Measurements from ENCODE around the gene POLR1G. TPM values are rescaled to one million over a fixed set of nuclear protein-coding genes. Genes with fewer than 3 reads are reported as not detected.

Gene POLR1G
- total RNA-seq, 4 donors from 2014 or later = 5.1 to 8.3 (median 5.8) TPM

DNA sequence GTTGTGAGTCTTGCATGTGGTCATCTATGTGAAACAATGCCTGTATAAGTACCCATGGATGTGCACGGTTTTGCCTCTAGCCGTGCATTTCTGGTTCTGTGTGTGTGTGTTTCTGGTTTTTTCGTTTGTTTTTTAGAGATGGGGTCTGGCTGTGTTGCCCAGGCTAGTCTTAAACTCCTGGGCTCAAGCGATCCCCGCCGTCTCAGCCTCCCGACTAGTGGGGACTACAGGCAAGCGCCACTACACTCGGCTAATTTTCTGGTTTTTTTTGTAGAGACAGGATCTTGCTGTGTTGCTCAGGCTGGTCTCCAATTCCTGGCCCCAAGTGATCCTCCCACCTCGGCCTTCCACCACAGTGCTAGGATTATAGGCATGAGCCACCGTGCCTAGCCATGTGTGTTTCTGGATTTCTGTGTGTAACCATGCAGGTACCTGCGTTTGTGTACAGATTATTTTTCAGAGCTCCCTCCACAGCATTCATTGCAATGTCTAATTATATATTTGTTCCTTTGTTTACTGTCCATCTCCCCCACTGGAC is 45.5 kb downstream of the POLR1G start:
- intact Hi-C loops (cut with DNase I; ENCODE audit: low total_unique reads) (loop anchor here (2.0 kb wide), 1 partner anchor 15 kb away; the partner anchor contains the start of gene FOSB), in situ Hi-C loops (cut with MboI; ENCODE audit: low sequenced_read_pairs in 4 of 4) (no loop called here)
- ATAC-seq (no peak), DNase-seq (no peak)
- Histone ChIP-seq H3K27me3 (no peaks in the 10 kb centered on the region), H3K4me3 (no peak overlapping the region), H3K9me3 (no peaks in the 10 kb centered on the region), H3K27ac (no peak overlapping the region), H3K36me3 (no peaks in the 10 kb centered on the region), H3K4me1 (peaks cover 26 to 38% of the 10 kb centered on the region in 2 donors)
- TF ChIP-seq POLR2A (IDR thresholded peaks at IDR 0.05) = no peak
- TF ChIP-seq, protein P1, sequence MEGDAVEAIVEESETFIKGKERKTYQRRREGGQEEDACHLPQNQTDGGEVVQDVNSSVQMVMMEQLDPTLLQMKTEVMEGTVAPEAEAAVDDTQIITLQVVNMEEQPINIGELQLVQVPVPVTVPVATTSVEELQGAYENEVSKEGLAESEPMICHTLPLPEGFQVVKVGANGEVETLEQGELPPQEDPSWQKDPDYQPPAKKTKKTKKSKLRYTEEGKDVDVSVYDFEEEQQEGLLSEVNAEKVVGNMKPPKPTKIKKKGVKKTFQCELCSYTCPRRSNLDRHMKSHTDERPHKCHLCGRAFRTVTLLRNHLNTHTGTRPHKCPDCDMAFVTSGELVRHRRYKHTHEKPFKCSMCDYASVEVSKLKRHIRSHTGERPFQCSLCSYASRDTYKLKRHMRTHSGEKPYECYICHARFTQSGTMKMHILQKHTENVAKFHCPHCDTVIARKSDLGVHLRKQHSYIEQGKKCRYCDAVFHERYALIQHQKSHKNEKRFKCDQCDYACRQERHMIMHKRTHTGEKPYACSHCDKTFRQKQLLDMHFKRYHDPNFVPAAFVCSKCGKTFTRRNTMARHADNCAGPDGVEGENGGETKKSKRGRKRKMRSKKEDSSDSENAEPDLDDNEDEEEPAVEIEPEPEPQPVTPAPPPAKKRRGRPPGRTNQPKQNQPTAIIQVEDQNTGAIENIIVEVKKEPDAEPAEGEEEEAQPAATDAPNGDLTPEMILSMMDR (IDR thresholded peaks at IDR 0.05 in 4 of 5, conservative IDR thresholded peaks at IDR 0.05 in 1 of 5) = no peak

DNA sequence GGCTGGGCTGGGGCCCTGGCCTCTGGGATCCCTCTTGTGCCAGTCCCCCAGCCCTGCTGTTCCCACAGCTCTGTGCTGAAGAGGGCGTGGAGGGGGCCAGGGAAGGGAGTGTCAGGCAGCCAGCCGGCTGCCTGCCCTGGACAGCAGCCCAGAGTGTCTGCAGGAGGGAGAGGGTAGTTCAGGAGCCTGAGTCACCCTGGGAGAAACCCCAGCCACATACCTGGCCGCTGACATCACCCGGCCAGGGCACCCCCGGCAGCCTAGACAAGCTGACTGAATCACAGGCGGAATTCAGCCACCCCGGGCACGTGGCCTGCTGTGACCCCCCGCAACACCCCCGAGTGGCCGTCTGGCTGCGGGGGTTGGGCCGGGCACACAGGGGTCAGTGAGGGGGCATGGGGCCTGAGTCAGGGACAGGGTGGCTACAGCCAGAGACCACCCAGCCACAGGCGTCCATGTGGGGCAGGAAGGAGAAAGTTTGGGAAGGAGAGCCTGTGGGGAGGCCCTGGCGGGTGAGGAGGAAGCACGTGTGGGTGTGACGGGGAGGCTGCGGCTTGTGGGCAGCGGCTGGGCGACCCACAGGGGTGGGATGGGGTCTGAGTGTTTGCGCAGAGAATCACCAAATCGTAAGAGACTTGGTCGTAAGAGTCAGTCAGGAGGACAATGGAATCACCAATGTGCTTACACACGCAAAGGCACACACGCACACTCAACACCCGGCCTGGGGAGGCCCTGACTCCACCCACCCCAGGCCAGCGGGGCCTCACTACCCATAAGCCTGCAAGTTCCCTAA is 49.5 kb downstream of the POLR1G start:
- Histone ChIP-seq H3K4me3 (peak overlapping the region; percentile 21 to 51 (median 37)), H3K36me3 (no peaks in the 10 kb centered on the region), H3K27me3 (no peaks in the 10 kb centered on the region), H3K4me1 (peaks cover 22 to 28% of the 10 kb centered on the region in 2 donors), H3K27ac (peak overlapping the region; percentile 79 to 89 (median 88)), H3K9me3 (no peaks in the 10 kb centered on the region)
- ATAC-seq = peak; percentile 93
- in situ Hi-C loops (cut with MboI; ENCODE audit: low sequenced_read_pairs in 4 of 4) = no loop called here
- peak; percentile 87 to 97 for DNase-seq
- no peak for TF ChIP-seq POLR2A (IDR thresholded peaks at IDR 0.05)
- TF ChIP-seq, protein P1 (IDR thresholded peaks at IDR 0.05 in 4 of 5, conservative IDR thresholded peaks at IDR 0.05 in 1 of 5) = no peak
- intact Hi-C loops (cut with DNase I; ENCODE audit: low total_unique reads) = loop anchor here (1.0 kb wide), 1 partner anchor 11 kb away; the partner anchor contains the start of gene FOSB

DNA sequence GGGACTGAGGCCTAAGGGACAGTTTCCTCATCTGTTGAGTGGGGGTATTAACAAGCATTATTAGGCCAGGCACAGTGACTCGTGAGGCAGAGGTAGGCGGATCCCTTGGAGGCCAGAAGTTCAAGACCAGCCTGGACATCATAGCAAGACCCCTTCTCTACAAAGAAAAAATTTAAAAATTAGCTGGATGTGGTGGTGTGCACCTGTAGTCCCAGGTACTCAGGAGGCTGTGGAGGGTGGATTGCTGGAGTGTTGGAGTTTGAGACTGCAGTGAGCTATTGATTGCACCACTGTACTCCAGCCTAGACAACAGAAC is 50.0 kb downstream of the POLR1G start:
- in situ Hi-C loops (cut with MboI; ENCODE audit: low sequenced_read_pairs in 4 of 4) = no loop called here
- no peaks in the 10 kb centered on the region for H3K36me3 ChIP-seq
- no peak for ATAC-seq

DNA sequence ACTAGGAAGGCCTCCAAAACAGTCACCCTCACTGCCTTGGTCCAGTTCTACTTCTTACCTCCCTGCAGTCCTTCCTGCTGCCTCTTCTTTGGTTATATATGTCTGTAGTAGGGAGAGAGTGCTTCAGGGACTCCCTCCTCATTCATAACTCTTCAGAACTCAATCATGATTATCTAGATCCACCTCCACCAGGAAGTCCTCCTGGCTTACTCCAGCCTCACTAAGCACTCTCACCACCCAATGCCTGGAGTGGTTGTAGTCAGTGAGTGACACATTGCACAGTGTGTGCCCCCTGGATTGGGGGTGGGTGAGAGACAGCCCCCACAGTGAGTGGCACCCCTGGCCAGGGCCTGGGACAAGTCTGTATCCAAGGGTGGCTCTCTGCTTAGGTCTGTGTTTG is 51.3 kb downstream of the POLR1G start:
- ATAC-seq = no peak
- TF ChIP-seq, protein P1 (IDR thresholded peaks at IDR 0.05 in 4 of 5, conservative IDR thresholded peaks at IDR 0.05 in 1 of 5) = no peak
- TF ChIP-seq POLR2A (IDR thresholded peaks at IDR 0.05) = no peak
- no peak for DNase-seq
- Histone ChIP-seq H3K27ac (no peak overlapping the region), H3K9me3 (no peaks in the 10 kb centered on the region), H3K36me3 (no peaks in the 10 kb centered on the region), H3K4me1 (peaks cover 18 to 19% of the 10 kb centered on the region in 2 donors), H3K4me3 (no peak overlapping the region), H3K27me3 (no peaks in the 10 kb centered on the region)
- in situ Hi-C loops (cut with MboI; ENCODE audit: low sequenced_read_pairs in 4 of 4) = no loop called here
- intact Hi-C loops (cut with DNase I; ENCODE audit: low total_unique reads) = no loop called here

More for the DNA sequence above, 50.0 kb downstream of the POLR1G start:
- intact Hi-C loops (cut with DNase I; ENCODE audit: low total_unique reads) = loop anchor here (1.0 kb wide), 1 partner anchor 11 kb away; the partner anchor contains the start of gene FOSB
- no peak for DNase-seq
- no peak overlapping the region for H3K4me3 ChIP-seq
- peak overlapping the region; percentile 79 to 89 (median 88) for H3K27ac ChIP-seq
- H3K27me3 ChIP-seq = no peaks in the 10 kb centered on the region
- TF ChIP-seq, protein P1 (IDR thresholded peaks at IDR 0.05 in 4 of 5, conservative IDR thresholded peaks at IDR 0.05 in 1 of 5) = no peak
- TF ChIP-seq POLR2A (IDR thresholded peaks at IDR 0.05) = no peak
- H3K9me3 ChIP-seq = no peaks in the 10 kb centered on the region
- peaks cover 18 to 22% of the 10 kb centered on the region in 2 donors for H3K4me1 ChIP-seq

Small RNA genes within 50 kb of the gene (microRNA-seq; reads per million reads assigned to microRNA genes)
- 0 reads per million in 2 donors for gene MIR6088 (ENCODE audit: borderline replicate concordance in 2 of 2)

Other genes with a start within 250 kb of the POLR1G start
- gene NKPD1, start 245.7 kb upstream of the POLR1G start, total RNA-seq = under 1 TPM in 1 of 4 donors, not detected in 3; 0.16 TPM
- gene TRAPPC6A, start 228.4 kb upstream of the POLR1G start, total RNA-seq = 10 to 100 TPM; 18.4 to 29.2 (median 24.8) TPM
- gene BLOC1S3, start 227.9 kb upstream of the POLR1G start, total RNA-seq = 10 to 100 TPM in 1 of 4 donors, 1 to 10 TPM in 3; 1.9 to 14.9 (median 5.8) TPM
- gene EXOC3L2, start 161.2 kb upstream of the POLR1G start, total RNA-seq = under 1 TPM in 2 of 4 donors, not detected in 2; 0.46 to 0.55 TPM
- gene MARK4, start 155.4 kb upstream of the POLR1G start, total RNA-seq = 10 to 100 TPM; 12.2 to 42.5 (median 22.1) TPM
- gene CKM, start 83.8 kb upstream of the POLR1G start, total RNA-seq = over 10,000 TPM; 18,507 to 37,792 (median 27,366) TPM
- gene KLC3, start 65.9 kb upstream of the POLR1G start, total RNA-seq = 1 to 10 TPM in 1 of 4 donors, not detected in 3; 2.7 TPM
- gene ERCC2, start 36.1 kb upstream of the POLR1G start, total RNA-seq = 1 to 10 TPM; 4.8 to 8.9 (median 7.2) TPM
- 1 to 10 TPM; 1.1 to 6.9 (median 1.5) TPM for gene PPP1R13L, start 1.6 kb upstream of the POLR1G start, total RNA-seq
- gene ERCC1, start 17.3 kb downstream of the POLR1G start, total RNA-seq = 100 to 1,000 TPM in 2 of 4 donors, 10 to 100 TPM in 2; 92.1 to 185 (median 103) TPM
- 1 to 10 TPM in 2 of 4 donors, under 1 TPM in 1, not detected in 1; 0.17 to 1.8 (median 1.6) TPM for gene FOSB, start 61.4 kb downstream of the POLR1G start, total RNA-seq
- 100 to 1,000 TPM in 2 of 4 donors, 10 to 100 TPM in 2; 51.8 to 140 (median 101) TPM for gene RTN2, start 90.4 kb downstream of the POLR1G start, total RNA-seq
- under 1 TPM in 1 of 4 donors, not detected in 3; 0.76 TPM for gene PPM1N, start 91.8 kb downstream of the POLR1G start, total RNA-seq
- gene VASP, start 100.8 kb downstream of the POLR1G start, total RNA-seq = 10 to 100 TPM; 10.2 to 18.2 (median 16.4) TPM
- 10 to 100 TPM; 14.8 to 32.5 (median 20.3) TPM for gene OPA3, start 178.2 kb downstream of the POLR1G start, total RNA-seq
- gene GPR4, start 195.6 kb downstream of the POLR1G start, total RNA-seq = 1 to 10 TPM in 3 of 4 donors, under 1 TPM in 1; 0.46 to 4.2 (median 2.2) TPM
- gene EML2, start 232.8 kb downstream of the POLR1G start, total RNA-seq = 1 to 10 TPM; 3.0 to 6.7 (median 4.8) TPM